Adrenal gland (tissue), 12 donors: ENCODE measurements around the gene JPT1. TPM values are rescaled to one million over a fixed set of nuclear protein-coding genes. Genes with fewer than 3 reads are reported as not detected.
A peak's percentile ranks its signal among the peaks of the same experiment; 100 is the strongest.

Experiments
- DNase-seq, 7 donors: peaks; one replicate each; pipeline ENCODE4 v3.0.0-alpha.2; 2019 to 2020
- H3K27ac ChIP-seq, 5 donors: fragments of 200-600 bp; sonication (generic) in 4 of 5; 1 replicate in 3 of 5; 2 replicates in 2 of 5; pipeline versions ENCODE4 v1.5.1 to v1.8.0; 2016 to 2020; ENCODE audit warnings: mild to moderate bottlenecking in 1 of 5
- H3K27me3 ChIP-seq: fragments of 200-600 bp; 2 replicates; pipeline ENCODE4 v1.8.0; 2021
- H3K36me3 ChIP-seq, 2 donors: fragments of 200-600 bp; replicated peaks in 1 of 2; 1 replicate in 1 of 2; 2 replicates in 1 of 2; pipeline versions ENCODE4 v1.5.1 to v1.8.0; 2018 to 2022
- H3K4me1 ChIP-seq, 2 donors: fragments of 200-600 bp; replicated peaks in 1 of 2; 1 replicate in 1 of 2; 2 replicates in 1 of 2; pipeline versions ENCODE4 v1.5.1 to v1.8.0; 2018 to 2021
- H3K4me3 ChIP-seq, 4 donors: fragments of 200-600 bp; sonication (generic) in 3 of 4; one replicate each; pipeline ENCODE4 v1.5.1; 2016 to 2018
- H3K9me3 ChIP-seq, 3 donors: fragments of 200-600 bp; sonication (generic) in 1 of 3; replicated peaks in 1 of 3; 1 replicate in 2 of 3; 2 replicates in 1 of 3; pipeline versions ENCODE4 v1.5.1 to v1.8.0; 2016 to 2021
- POLR2A ChIP-seq, 2 donors: fragments of 450-650 bp; IDR thresholded peaks; one replicate each; pipeline ENCODE4 v1.6.1; 2017; ENCODE audit warnings: antibody characterized with exemption in 2 of 2, mild to moderate bottlenecking in 2 of 2, moderate library complexity in 1 of 2
- WGBS, 4 donors: extraction: QIAGEN DNeasy Blood & Tissue Kit in 2 of 4; methylation state at CpG; one replicate each; pipeline versions ENCODE4 v1.1.5 to v1.1.7; 2013 to 2017; 5-methylcytosine and 5-hydroxymethylcytosine counted together
- intact Hi-C, 2 donors: fragments of 100-400 bp; cut with DNase I; formaldehyde crosslinking; loops; one replicate each; pipeline versions ENCODE4 v1.14.1 to v1.15.0; 2022 to 2023
- polyA plus RNA-seq, 3 donors: library from polyadenylated mRNA; stranded (reverse); fragments of 200-250 nt in 2 of 3; fragments of 350-450 nt in 1 of 3; fragmentation: Illumina TruSeq in 1 of 3; extraction: RNeasy Lipid Tissue Mini Kit (QIAGEN cat#74804) in 1 of 3; gene quantifications; one replicate each; pipeline ENCODE4 v1.2.3, GENCODE V29; 2013 to 2014
- total RNA-seq, 9 donors: library from RNA; depleted of rRNA in 4 of 9; stranded (reverse); fragments of >200 nt in 4 of 9; fragments of 120-200 nt in 1 of 9; fragmentation: NEBNext Ultra II Directional in 1 of 9; extraction: Animal tissue kit (Norgen Biotek cat#: 25700) in 1 of 9; gene quantifications; one replicate each; pipeline versions ENCODE4 v1.1.0 to v1.2.4, GENCODE V29; 2013 to 2023
- TF ChIP-seq, protein P1 (sequence below), 6 experiments: fragments of 450-650 bp in 4 of 6; fragments of 200-600 bp in 2 of 6; sonication (generic) in 1 of 6; IDR thresholded peaks; 1 replicate in 5 of 6; 2 replicates in 1 of 6; pipeline versions ENCODE4 v1.5.1 to v1.8.0; 2016 to 2021; ENCODE audit warnings: antibody characterized with exemption in 6 of 6, mild to moderate bottlenecking in 2 of 6, moderate library complexity in 1 of 6
- donor health status: healthy with polysubstance abuse.
- donor health status: Bipolar disorder and iron deficiency.
- donor health status: DM: yes; HTN: yes; CAD: no.
- donor health status: DM: no; HTN: no; CAD: no.
- donor health status: DM: no; HTN: no; CAD: no.
- donor health status: DM: yes; HTN: yes; CAD: no.

Gene JPT1
- total and polyA plus RNA-seq, 12 donors: 34.2 to 232 (median 67.2) TPM

DNA sequence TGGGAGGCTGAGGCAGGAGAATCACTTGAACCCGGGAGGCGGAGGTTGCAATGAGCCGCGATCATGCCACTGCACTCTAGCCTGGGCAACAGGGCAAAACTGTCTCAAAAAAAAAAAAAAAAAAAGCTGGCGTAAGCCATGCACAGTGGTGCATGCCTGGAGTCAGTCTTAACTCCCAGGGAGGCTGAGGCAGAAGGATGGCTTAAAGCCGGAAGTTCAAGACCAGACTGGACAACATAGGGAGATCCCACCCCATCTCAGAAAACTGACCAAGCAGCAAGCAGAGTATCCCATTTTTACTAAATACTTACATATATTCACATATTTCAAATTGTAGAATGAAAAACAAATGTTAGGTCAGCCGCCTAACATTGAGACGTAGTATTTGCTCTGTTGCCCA, 27.4 kb downstream of the JPT1 start:
- no peak for DNase-seq
- intact Hi-C loops: loop anchor here in 1 of 2 donors (10.0 kb wide), 1 partner anchor 48 kb away; no protein-coding TSS in a partner anchor
- Histone ChIP-seq H3K9me3 (no peaks in the 10 kb centered on the region), H3K4me1 (peaks cover 13 to 21% of the 10 kb centered on the region in 2 donors), H3K4me3 (no peak overlapping the region), H3K36me3 (peaks cover 0 to 8% of the 10 kb centered on the region in 2 donors), H3K27ac (no peak overlapping the region), H3K27me3 (no peaks in the 10 kb centered on the region)
- 85 to 94% (median 93%) methylated on average over 8 of the region's 8 CpGs for WGBS, 4 donors
- no peak for TF ChIP-seq POLR2A (IDR thresholded peaks at IDR 0.05)
- TF ChIP-seq, protein P1, sequence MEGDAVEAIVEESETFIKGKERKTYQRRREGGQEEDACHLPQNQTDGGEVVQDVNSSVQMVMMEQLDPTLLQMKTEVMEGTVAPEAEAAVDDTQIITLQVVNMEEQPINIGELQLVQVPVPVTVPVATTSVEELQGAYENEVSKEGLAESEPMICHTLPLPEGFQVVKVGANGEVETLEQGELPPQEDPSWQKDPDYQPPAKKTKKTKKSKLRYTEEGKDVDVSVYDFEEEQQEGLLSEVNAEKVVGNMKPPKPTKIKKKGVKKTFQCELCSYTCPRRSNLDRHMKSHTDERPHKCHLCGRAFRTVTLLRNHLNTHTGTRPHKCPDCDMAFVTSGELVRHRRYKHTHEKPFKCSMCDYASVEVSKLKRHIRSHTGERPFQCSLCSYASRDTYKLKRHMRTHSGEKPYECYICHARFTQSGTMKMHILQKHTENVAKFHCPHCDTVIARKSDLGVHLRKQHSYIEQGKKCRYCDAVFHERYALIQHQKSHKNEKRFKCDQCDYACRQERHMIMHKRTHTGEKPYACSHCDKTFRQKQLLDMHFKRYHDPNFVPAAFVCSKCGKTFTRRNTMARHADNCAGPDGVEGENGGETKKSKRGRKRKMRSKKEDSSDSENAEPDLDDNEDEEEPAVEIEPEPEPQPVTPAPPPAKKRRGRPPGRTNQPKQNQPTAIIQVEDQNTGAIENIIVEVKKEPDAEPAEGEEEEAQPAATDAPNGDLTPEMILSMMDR (IDR thresholded peaks at IDR 0.05): no peak

DNA sequence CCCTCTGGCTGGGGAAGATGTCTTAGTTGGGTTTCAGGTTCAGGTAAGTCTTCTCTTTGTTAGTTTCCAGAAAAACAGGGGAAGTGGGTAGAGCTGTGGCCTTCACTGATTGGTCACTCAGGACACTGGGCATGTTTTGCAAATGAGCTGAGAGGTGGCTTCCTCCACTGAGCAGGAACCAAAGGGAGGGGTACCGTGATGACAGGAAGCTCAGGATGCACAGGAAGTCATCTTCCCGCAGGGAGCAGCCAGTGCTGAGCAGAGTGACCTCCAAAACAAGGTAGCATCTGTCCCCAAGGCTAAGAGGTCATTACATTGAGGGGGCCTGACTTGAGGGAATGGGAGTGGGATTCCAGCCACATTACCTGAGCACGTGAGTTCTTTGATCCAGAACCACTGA, 28.3 kb downstream of the JPT1 start:
- intact Hi-C loops: loop anchor here in 1 of 2 donors (10.0 kb wide), 1 partner anchor 49 kb away; no protein-coding TSS in a partner anchor
- WGBS, 4 donors: 55 to 71% (median 57%) methylated on average over 3 of the region's 3 CpGs
- no peaks in the 10 kb centered on the region for H3K9me3 ChIP-seq
- H3K36me3 ChIP-seq: peaks cover 0 to 8% of the 10 kb centered on the region in 2 donors
- DNase-seq: no peak
- no peaks in the 10 kb centered on the region for H3K27me3 ChIP-seq
- H3K4me3 ChIP-seq: no peak overlapping the region
- H3K27ac ChIP-seq: no peak overlapping the region
- H3K4me1 ChIP-seq: peaks cover 11 to 19% of the 10 kb centered on the region in 2 donors
- TF ChIP-seq POLR2A (IDR thresholded peaks at IDR 0.05): no peak
- TF ChIP-seq, protein P1 (IDR thresholded peaks at IDR 0.05): no peak

DNA sequence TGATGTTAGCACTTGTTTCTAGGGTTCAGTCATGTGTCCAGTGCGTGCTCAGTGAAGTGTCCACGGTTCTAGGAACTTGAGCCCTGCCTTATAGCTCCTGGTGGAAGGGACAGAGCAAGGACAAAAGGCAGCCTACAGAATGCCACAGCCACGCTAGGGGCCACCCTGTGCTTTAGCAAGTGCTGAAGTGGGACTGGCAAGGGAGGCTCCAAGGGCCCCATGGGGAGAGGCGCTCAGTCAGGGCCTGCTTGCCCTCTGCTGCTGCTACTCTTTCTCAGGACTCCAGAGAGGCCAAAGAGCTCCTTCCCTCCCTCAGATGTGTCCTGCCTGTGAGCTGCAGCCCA, 29.5 kb downstream of the JPT1 start:
- 80 to 93% (median 89%) methylated on average over 1 to 4 of the region's 4 CpGs for WGBS, 4 donors
- H3K27ac ChIP-seq: peak overlapping the region in 3 of 5 donors; percentile 37 to 80 (median 47)
- DNase-seq: no peak
- H3K36me3 ChIP-seq: peaks cover 0 to 6% of the 10 kb centered on the region in 2 donors
- intact Hi-C loops: loop anchor here in 1 of 2 donors (10.0 kb wide), 1 partner anchor 50 kb away; no protein-coding TSS in a partner anchor
- no peaks in the 10 kb centered on the region for H3K9me3 ChIP-seq
- H3K4me3 ChIP-seq: no peak overlapping the region
- no peaks in the 10 kb centered on the region for H3K27me3 ChIP-seq
- TF ChIP-seq, protein P1 (IDR thresholded peaks at IDR 0.05): no peak
- no peak for TF ChIP-seq POLR2A (IDR thresholded peaks at IDR 0.05)
- H3K4me1 ChIP-seq: peaks cover 10 to 11% of the 10 kb centered on the region in 2 donors

DNA sequence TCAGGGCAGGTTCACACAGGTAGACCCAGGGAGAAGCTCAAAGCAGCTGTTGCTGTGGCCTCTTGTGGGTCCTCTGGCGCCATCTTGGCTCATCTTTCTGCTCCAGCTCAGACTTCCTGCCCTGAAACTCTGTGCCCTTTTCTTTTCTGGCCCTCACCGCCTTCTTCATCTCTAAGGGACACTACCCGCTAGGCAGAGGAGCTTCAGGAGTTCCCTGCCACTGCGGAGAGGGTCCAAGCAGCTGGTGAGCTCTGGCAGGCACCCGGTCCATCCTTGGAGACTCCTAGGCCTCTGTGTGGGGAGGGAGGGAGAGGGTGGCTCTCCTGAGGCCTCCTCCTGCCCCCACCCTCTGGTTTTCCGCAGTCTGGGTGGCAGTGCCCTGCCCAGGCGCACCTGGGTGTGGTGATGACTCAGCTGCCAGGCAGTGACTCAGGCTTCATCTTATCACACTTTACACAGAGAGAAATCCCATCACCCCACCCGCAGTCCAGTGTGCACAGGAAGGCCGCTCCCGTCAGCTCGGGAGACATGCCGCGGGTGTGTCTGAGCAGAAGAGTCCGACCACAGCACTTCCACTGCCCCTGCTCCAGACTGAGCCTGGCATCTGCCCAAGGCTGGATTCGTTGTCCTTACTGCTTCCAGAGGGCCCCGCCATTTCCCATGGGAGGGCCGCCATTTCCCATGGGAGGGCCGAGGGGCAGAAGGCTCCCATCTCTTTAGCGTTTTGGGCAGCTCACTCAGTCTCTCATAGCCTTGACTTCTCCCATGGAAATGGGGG, 30.1 kb downstream of the JPT1 start:
- peak in 1 of 2 donors; percentile 38 for TF ChIP-seq POLR2A (IDR thresholded peaks at IDR 0.05)
- TF ChIP-seq, protein P1 (IDR thresholded peaks at IDR 0.05): no peak
- Histone ChIP-seq H3K4me1 (peaks cover 10 to 11% of the 10 kb centered on the region in 2 donors), H3K4me3 (no peak overlapping the region), H3K27me3 (no peaks in the 10 kb centered on the region), H3K9me3 (no peaks in the 10 kb centered on the region), H3K27ac (peak overlapping the region in 3 of 5 donors; percentile 37 to 80 (median 56)), H3K36me3 (peaks cover 0 to under 1% of the 10 kb centered on the region in 2 donors)
- peak; percentile 80 to 94 (median 92) for DNase-seq
- intact Hi-C loops: loop anchor here in 1 of 2 donors (10.0 kb wide), 1 partner anchor 51 kb away; no protein-coding TSS in a partner anchor
- WGBS, 4 donors: 37 to 58% (median 50%) methylated on average over 11 to 19 of the region's 19 CpGs
